Fibroblast of the aortic adventitia (primary cell): ENCODE results near the gene VPREB3. TPM values are rescaled to one million over a fixed set of nuclear protein-coding genes. Genes with fewer than 3 reads are reported as not detected.

Experiments used
- DNase-seq: peaks from one replicate; pipeline ENCODE4 v3.0.0-alpha.2; 2010; ENCODE audit warnings: low read depth
- H3K4me3 ChIP-seq: 2 replicates; pipeline ENCODE4 v1.5.1; 2011; ENCODE audit warnings: low read depth, mild to moderate bottlenecking, control low read depth, low read length, moderate library complexity
- CTCF ChIP-seq: IDR thresholded peaks from 2 replicates; pipeline ENCODE4 v1.5.1; 2011; ENCODE audit warnings: mild to moderate bottlenecking, low read length, control low read depth, inconsistent platforms; ENCODE audit not compliant: insufficient read depth
- total RNA-seq: library from RNA; depleted of rRNA; stranded (reverse); fragments of >200 nt; gene quantifications from 2 replicates; pipeline ENCODE4 v1.2.3, GENCODE V29; 2012; ENCODE audit warnings: low replicate concordance

The VPREB3 gene
- total RNA-seq, 1 donor = not detected

- no peak for DNase-seq
- no peak overlapping the region for H3K4me3 ChIP-seq
- no peak for TF ChIP-seq CTCF
Measured at GRCh38 chr22:23756891-23757290, 2.7 kb upstream of the VPREB3 start.

DNA sequence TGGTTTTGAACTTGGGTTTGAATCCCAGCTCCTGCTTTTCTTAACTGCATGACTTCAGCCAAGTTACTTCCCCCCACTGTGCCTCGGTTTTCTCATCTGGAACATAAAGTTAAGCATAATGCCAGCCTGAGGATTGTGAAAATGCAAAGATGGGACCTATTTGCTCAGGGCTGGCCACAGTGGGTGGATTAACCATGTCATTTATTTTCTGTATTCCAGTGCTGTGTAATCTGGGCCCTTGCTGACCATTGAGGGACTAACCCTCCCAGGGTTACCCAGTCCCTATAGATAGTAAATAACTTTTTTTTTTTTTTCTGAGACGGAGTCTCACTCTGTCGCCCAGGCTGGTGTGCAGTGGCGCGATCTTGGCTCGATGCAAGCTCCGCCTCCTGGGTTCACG is 1.5 kb upstream of the VPREB3 start:
- TF ChIP-seq CTCF = no peak
- no peak for DNase-seq
- no peak overlapping the region for H3K4me3 ChIP-seq

- H3K4me3 ChIP-seq = no peak overlapping the region
- DNase-seq = peak; percentile 86
- no peak for TF ChIP-seq CTCF
Measured at GRCh38 chr22:23754980-23755636, 883 bp upstream of the VPREB3 start.

- no peak for TF ChIP-seq CTCF
- H3K4me3 ChIP-seq = no peak overlapping the region
- no peak for DNase-seq
Measured at GRCh38 chr22:23753385-23753784, 840 bp downstream of the VPREB3 start.

- no peak overlapping the region for H3K4me3 ChIP-seq
- DNase-seq = no peak
- no peak for TF ChIP-seq CTCF
Measured at GRCh38 chr22:23752750-23753149, 1.5 kb downstream of the VPREB3 start.

- H3K4me3 ChIP-seq = no peak overlapping the region
- no peak for TF ChIP-seq CTCF
- no peak for DNase-seq
Measured at GRCh38 chr22:23752090-23752691, 2.0 kb downstream of the VPREB3 start.

DNA sequence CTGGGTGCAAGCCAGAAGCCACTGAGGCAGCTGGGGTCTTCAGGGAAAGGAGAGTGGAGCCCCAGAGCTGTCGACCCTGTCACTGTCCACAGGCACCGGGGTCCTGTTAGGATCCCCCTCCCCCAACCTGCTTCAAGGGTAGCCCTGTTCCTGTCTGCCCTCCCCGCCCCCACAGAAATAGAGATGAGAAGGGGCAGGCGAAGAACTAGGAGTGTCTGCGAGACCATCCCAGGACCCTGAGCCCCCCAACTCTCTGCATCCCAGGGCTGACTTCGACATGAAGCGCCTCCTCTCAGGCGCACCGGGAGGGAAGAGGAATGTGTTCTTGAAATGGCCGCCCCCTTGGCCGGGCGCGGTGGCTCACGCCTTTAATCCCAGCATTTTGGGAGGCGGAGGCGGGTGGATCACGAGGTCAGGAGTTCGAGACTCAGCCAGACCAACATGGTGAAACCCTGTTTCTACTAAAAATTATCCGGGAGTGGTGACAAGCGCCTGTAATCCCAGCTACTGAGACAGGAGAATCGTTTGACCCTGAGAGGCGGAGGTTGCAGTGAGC is 2.7 kb downstream of the VPREB3 start:
- TF ChIP-seq CTCF = no peak
- DNase-seq = no peak

More for the DNA sequence above, 2.7 kb downstream of the VPREB3 start:
- H3K4me3 ChIP-seq = peak overlapping the region; percentile 91
